SK-MEL-5 (cell line): ENCODE data around the gene PLEKHA6. TPM values are rescaled to one million over a fixed set of nuclear protein-coding genes. Genes with fewer than 3 reads are reported as not detected.

Experiments used
- DNase-seq: peaks from one replicate; pipeline ENCODE4 v3.0.0-alpha.2; 2016; ENCODE audit warnings: low read depth, low spot score
- in situ Hi-C: cut with HindIII; loops from 2 replicates; pipeline ENCODE4 v1.10.0; 2016; ENCODE audit warnings: low sequenced_read_pairs, high pct_unique_total_duplicates, low pct_unique_long_range_greater_than_20kb
- total RNA-seq: library from RNA; depleted of rRNA; stranded (reverse); fragments of >200 nt; shearing (Covaris generic); gene quantifications from 2 replicates; pipeline ENCODE4 v1.2.3, GENCODE V29; 2014

The PLEKHA6 gene
- total RNA-seq, 1 experiment from 2014 or later: not detected

DNA sequence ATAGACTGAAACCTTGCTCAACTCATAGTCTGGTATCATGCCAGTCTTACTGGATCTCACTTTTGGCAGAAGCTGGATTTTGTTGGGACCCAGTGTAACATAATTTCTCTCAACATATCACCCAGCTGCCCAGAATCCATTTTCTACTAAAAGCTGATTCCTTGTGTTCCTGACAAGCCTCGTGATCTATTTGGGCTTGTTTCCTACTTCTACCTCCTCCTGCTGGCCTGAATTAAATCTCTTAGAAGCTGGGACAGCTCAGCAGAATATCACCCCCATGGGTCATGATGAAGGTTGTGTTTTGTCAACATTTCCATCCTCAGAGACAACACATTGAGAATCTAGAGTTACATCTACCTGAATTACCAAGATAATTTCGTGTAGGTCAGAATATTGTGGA lies 153.6 kb downstream of the PLEKHA6 start:
- in situ Hi-C loops: no loop called here
- peak; percentile 50 for DNase-seq

- peak; percentile 32 for DNase-seq
- in situ Hi-C loops: no loop called here
These were observed 154.2 kb downstream of the PLEKHA6 start for GRCh38 chr1:204205486-204205885.

DNA sequence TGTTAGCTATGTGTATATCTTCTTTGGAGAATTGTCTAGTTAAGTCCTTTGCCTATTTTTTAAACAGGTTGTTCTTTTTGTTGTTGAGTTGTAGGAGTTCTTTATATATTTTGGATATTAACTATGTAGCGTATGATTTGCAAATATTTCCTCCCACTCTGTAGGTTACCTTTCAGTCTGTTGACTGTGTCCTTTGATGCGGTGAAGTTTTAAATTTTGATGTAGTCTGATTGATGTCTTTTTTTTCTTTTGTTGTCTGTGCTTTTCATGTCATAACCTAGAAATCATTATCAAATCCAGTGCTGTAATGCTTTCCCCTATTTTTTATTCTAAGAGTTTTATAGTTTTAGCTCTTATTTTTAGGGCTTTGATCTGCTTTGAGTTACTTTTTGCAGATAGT lies 154.8 kb downstream of the PLEKHA6 start:
- DNase-seq: no peak
- in situ Hi-C loops: no loop called here

DNA sequence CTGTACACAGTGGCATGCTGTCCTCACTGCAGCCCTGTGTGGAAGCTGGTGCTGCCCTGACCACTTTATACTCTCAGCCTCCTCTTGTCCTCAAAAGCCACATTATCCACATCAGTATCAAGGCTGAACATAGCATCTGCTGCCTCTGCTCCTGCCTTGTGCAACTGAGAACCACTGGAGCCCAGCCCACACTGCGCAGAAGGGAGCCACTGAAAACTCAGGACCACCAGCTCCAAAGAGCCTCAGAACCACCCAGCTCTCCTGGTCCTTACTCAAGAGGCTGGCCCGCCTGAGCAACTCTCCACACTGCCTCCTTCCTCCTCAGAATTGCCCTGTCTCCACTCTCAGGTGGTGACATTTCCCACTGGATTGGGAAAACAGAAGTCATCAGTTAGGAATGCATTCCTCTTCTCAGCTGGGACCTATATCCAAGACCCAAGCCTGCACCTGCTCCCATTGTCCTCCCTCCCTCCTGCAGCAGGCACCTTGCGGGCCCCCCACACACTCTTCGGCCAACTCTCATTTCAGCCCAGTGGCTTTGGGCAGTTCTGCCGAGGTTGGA lies 156.4 kb downstream of the PLEKHA6 start:
- in situ Hi-C loops: no loop called here
- DNase-seq: no peak

- DNase-seq: no peak
- in situ Hi-C loops: no loop called here
These were observed 157.2 kb downstream of the PLEKHA6 start for GRCh38 chr1:204202481-204202880.

DNA sequence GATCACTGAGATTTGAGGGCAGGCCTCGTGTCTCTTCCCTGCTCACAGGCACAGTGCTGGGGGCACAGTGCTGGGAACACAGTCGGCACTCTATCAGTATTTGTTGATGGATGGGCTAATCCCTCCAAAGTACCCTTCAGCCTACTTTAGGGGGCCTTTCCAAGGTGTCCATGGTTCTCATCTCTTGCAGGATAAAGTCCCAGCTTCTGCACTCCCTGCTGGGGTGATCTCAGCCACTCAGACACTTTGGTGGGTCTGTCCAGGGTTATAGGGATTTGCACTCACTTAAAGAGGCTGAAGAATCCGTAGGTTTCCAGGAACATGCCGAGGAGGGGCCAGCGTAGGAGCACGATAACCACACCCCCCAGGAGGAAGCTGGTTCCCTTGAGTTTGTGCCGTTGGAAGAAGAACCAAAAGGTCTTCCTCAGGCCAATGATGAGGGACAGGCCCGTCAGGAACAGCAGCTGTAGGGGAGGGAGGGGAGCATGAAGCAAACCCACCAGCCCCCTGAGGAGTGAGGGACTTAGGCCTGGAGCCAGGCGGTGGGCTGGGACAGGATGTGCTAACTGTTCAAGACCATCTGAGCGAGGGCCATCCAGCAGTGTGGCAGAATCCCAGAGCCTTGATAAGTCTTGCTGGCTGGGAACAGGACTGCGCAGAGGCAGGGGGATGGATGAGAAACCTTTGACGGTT lies 158.2 kb downstream of the PLEKHA6 start:
- in situ Hi-C loops: no loop called here

DNA sequence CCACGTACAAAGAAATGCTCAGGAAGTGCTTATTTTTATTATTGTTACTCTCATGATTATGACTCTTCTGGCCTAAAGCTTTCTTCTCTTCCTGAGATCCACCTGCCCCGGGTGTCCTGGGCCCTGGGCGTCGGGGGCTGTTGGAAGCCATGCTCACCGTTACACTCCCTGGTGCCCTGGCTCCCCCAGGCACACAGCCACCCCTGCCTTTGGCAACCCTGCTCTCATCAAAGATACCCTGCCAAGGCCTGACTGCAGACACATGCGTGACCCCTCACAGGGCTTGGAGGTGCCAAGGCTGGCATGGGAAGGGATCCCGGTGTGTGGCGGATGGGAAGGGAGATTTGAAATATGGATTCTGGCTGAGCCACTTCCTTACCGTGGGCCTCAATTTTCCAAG lies 160.2 kb downstream of the PLEKHA6 start:
- in situ Hi-C loops: no loop called here
- no peak for DNase-seq

More for the DNA sequence above, 158.2 kb downstream of the PLEKHA6 start:
- no peak for DNase-seq

DNA sequence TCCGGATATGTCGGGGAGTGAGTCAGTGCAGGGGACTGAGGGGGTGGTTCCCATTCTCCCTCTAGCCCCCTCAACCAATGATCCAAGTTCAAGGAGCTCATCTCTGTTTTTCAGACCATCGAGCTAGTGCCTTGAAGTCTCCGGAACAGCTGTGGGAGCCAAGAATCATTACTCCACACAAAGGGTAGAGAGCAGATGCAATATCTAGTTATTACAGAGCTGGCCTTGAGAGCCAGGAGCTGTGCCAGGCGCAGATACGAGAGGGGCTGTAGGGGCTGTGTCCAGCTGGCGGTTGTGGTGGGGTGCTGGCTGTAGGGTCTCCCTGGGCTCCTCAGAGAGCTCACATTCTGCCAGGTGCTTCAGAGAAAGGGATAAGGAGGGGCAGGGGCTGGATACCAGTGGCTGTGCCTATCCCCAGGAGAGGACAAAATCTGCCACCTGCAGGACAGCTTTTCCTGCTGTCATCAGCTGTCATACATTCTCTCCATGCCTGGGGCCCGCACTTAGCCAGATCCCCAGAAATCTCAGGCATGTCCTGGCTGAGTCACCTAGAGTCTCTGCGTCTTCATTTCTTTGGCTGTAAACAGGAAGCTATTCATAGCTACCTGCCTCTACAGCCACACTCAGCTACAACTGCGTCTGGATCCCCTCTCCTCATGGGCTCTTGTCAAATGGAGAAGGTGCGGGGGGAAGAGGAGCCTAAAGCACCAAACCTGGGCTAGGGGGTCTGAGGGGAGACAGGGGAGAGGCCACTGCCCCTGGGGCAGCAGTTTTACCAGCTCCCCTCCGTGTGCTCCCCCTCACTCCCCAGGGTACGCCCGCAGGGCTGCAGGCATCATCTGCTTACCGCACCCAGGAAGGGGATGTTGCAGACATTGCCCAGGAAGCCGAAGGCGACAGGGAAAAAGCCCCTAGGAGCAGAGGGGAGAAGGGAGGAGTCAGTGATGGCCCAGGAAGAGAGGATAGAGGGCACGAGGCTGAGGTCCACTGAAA lies 161.1 kb downstream of the PLEKHA6 start:
- DNase-seq: no peak
- in situ Hi-C loops: no loop called here

- in situ Hi-C loops: no loop called here
- DNase-seq: no peak
These were observed 162.7 kb downstream of the PLEKHA6 start for GRCh38 chr1:204197068-204197467.

DNA sequence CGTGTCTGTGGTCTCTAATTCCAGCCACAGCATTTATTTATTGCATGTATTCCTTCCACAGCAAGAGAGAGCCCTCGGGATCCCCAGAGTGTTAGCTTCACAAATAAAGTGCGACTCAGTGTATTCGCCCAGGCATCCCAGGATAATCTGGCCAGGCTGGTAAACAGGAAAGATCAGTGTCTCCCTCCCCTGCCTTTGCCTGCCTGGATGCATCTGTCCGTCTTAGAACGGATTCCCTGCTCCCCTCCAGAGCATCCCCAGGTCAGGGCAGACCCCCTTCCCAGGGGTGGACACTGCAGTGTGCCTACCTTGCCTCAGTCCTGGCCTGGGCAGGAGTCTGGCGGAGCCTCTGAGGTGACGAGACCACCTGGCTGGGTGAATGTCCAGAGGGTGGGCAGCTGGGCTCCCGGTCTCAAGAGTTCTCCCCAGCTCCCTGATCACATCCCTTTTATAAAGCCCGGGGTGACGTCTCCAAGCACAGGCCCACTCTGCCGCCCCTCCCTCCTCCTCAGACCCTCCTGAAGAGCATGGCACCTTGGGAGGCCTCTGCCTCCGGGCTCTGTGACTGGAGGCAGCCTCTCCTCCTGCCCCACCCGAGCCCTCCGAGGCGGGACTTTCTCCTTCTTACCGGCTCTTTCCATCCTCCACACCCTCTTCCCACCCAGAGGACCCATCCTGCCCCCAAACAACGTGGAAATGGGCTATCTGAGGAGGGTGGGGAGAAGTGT lies 163.5 kb downstream of the PLEKHA6 start, which contains the start of gene KISS1:
TSS of gene KISS1 (minus strand) at position 424 of the 728 bp plus-strand sequence. CDS start 3,615 bp downstream, outside the sequence.
- no peak for DNase-seq
- in situ Hi-C loops: no loop called here

- DNase-seq: no peak
- in situ Hi-C loops: no loop called here
These were observed 165.0 kb downstream of the PLEKHA6 start for GRCh38 chr1:204194771-204195170.

DNA sequence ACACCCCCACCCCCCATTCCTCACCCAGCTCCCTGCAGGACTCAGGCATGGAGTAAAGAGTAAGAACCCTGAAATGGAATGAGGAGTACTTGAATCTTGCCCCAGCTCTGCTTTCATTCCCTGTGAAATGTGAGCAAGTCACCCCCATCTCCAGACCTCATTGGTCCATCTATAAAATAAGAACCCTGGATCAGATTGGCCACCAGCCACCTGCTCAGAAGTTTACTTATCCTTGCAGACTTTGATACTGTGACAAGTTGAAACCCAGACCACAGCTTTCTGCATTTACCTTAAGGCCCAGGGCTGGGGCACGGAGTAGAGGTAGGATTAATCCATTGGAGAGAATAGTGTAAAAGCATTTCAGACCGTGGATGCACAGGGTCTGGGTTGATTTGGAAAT lies 165.6 kb downstream of the PLEKHA6 start:
- DNase-seq: no peak
- in situ Hi-C loops: no loop called here

GRCh38 chr1:204192589-204193352 lies 167.0 kb downstream of the PLEKHA6 start:
- in situ Hi-C loops: no loop called here
- DNase-seq: no peak

GRCh38 chr1:204192046-204192445 lies 167.7 kb downstream of the PLEKHA6 start:
- in situ Hi-C loops: no loop called here
- DNase-seq: no peak

DNA sequence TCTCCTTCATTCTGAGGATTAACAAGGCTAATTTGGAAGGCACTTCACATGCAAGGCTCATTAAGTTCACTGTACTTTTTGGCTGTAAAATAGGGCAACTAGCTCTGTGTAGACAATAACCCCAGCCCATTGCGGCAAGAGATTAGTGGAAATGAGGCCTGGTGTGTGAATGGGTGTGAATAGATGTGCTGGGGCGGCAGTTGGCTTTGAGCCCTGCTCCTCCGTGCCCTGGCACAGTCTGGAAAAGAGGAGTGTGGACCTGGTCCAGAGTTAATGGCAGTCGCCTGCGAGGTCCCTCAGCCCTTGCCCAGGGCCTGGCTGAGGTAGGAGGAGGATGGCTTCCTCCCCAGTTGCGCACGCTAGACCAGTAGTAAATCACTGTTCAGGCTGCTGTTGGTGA lies 168.3 kb downstream of the PLEKHA6 start:
- in situ Hi-C loops: no loop called here
- DNase-seq: no peak

DNA sequence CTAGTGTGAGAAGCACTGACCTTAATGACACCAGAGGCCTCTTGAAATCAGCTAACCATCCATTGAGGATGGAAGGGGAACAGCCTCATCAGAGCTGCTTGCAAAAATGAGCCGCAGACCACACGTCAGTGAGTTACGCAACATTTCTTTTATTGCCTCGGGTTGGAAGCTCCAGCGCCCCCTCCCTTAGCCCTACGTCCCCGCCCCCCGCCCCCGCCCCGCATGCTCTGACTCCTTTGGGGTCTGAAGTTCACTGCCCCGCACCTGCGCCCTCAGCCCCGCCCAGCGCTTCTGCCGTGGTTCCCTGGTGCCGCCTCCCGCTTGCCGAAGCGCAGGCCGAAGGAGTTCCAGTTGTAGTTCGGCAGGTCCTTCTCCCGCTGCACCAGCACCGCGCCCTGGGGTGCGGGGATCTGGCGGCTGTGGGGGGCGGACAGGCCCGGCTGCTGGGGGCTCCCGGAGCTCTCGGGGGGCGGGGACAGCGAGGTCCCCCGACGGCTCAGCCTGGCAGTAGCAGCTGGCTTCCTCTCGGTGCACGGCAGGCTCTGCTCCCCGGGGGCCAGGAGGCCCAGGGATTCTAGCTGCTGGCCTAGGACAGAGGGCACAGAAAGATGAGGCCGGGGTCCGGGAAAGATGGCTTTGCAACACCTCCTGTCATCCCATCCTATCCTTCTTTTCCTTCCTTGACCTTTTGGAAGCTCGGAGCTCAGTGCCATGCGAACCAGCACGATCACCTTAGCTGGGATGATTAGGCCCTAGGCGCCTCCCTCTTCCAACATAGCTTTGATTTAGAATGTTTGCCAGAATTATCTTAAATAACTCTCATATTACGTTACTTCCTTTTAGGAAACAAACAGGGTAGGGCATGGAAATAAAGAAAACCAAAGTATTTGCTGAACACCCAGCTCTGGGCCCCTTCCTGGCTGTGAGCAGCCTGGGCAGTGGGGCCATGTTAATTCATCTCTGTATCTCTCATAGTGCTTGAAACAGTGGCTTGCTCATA lies 169.2 kb downstream of the PLEKHA6 start:
- in situ Hi-C loops: no loop called here
- DNase-seq: no peak
